SK-N-SH (cell line): ENCODE results near the gene SEC14L6.

Experiments used
- EP300 ChIP-seq, 2 experiments: IDR thresholded peaks; 2 replicates each; pipeline versions ENCODE4 v1.4.0 to v1.6.1; 2012; ENCODE audit warnings: borderline replicate concordance in 1 of 2, low read depth in 1 of 2, low read length in 1 of 2
- EZH2phosphoT487 ChIP-seq: fragments of 200-600 bp; sonication (generic); IDR thresholded peaks from 2 replicates; pipeline ENCODE4 v1.6.1; 2017; ENCODE audit warnings: low read depth, mixed run types, mild to moderate bottlenecking, antibody characterized with exemption, moderate library complexity, borderline replicate concordance
- JUND ChIP-seq: IDR thresholded peaks from 2 replicates; pipeline ENCODE4 v1.4.0; 2012
- MAX ChIP-seq: IDR thresholded peaks from 2 replicates; pipeline ENCODE4 v1.4.0; 2012; ENCODE audit warnings: low read depth
- MXI1 ChIP-seq: IDR thresholded peaks from 2 replicates; pipeline ENCODE4 v1.6.1; 2012; ENCODE audit warnings: mild to moderate bottlenecking, low read depth, low read length, improper control_type of control experiment
- PBX3 ChIP-seq: IDR thresholded peaks from 2 replicates; pipeline ENCODE4; 2012
- REST ChIP-seq: IDR thresholded peaks from 2 replicates; pipeline ENCODE4 v1.6.1; 2012; ENCODE audit warnings: mild to moderate bottlenecking, low read depth, low read length, moderate library complexity
- RFX5 ChIP-seq: IDR thresholded peaks from 2 replicates; pipeline ENCODE4 v1.6.1; 2012; ENCODE audit warnings: mild to moderate bottlenecking, improper control_type of control experiment, low read length
- SMC3 ChIP-seq: IDR thresholded peaks from 2 replicates; pipeline ENCODE4 v1.6.1; 2012; ENCODE audit warnings: low read depth, low read length, improper control_type of control experiment
- TCF12 ChIP-seq: IDR thresholded peaks from 2 replicates; pipeline ENCODE4 v1.4.0; 2012
- YY1 ChIP-seq: IDR thresholded peaks from 2 replicates; pipeline ENCODE4 v1.4.0; 2012; ENCODE audit warnings: low read depth, mild to moderate bottlenecking
- TF ChIP-seq, protein P1 (sequence below): fragments of 200-600 bp; sonication (generic); IDR thresholded peaks from 2 replicates; pipeline ENCODE4 v1.6.1; 2017; ENCODE audit warnings: antibody characterized with exemption, mild to moderate bottlenecking, moderate library complexity
- TF ChIP-seq, protein P2 (sequence below): fragments of 150-350 bp; IDR thresholded peaks from 2 replicates; pipeline ENCODE4 v1.6.1; 2016; ENCODE audit warnings: mild to moderate bottlenecking, low read depth, low read length

DNA sequence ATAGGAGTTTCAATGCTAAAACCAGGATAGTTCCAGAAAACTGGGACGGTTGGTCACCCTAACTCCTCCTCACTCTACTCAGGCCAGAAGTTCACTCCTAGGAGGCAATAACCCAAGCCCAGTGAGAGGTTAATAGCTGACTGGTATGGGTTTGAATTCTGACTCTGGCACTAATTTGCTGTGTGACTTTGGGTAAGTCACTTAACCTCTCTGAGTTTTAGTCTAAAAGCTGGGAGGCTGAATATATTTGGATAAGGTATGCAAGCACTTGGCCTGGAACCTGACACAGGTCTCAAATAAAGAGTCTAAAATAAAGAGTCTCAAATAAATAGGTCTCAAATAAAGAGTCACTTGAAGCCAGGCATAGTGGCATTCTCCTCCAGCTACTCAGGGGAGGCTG, 6.2 kb upstream of the SEC14L6 start:
- TF ChIP-seq EP300 (IDR thresholded peaks at IDR 0.05; ENCODE audit: borderline replicate concordance in 1 of 2, low read depth in 1 of 2, low read length in 1 of 2) (no peak), EZH2phosphoT487 (no peak), RFX5 (no peak), TCF12 (no peak), SMC3 (no peak), YY1 (no peak), REST (no peak), MAX (no peak), JUND (no peak), PBX3 (no peak), MXI1 (no peak)
- TF ChIP-seq, protein P1, sequence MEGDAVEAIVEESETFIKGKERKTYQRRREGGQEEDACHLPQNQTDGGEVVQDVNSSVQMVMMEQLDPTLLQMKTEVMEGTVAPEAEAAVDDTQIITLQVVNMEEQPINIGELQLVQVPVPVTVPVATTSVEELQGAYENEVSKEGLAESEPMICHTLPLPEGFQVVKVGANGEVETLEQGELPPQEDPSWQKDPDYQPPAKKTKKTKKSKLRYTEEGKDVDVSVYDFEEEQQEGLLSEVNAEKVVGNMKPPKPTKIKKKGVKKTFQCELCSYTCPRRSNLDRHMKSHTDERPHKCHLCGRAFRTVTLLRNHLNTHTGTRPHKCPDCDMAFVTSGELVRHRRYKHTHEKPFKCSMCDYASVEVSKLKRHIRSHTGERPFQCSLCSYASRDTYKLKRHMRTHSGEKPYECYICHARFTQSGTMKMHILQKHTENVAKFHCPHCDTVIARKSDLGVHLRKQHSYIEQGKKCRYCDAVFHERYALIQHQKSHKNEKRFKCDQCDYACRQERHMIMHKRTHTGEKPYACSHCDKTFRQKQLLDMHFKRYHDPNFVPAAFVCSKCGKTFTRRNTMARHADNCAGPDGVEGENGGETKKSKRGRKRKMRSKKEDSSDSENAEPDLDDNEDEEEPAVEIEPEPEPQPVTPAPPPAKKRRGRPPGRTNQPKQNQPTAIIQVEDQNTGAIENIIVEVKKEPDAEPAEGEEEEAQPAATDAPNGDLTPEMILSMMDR: no peak
- TF ChIP-seq, protein P2, sequence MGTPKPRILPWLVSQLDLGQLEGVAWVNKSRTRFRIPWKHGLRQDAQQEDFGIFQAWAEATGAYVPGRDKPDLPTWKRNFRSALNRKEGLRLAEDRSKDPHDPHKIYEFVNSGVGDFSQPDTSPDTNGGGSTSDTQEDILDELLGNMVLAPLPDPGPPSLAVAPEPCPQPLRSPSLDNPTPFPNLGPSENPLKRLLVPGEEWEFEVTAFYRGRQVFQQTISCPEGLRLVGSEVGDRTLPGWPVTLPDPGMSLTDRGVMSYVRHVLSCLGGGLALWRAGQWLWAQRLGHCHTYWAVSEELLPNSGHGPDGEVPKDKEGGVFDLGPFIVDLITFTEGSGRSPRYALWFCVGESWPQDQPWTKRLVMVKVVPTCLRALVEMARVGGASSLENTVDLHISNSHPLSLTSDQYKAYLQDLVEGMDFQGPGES: no peak
